HepG2 (cell line): Measurements from ENCODE around the gene WDR6. TPM values are rescaled to one million over a fixed set of nuclear protein-coding genes. Genes with fewer than 3 reads are reported as not detected.
A peak's percentile ranks its signal among the peaks of the same experiment; 100 is the strongest.

ENCODE experiments used
- AGO2 ChIP-seq: fragments of 200-400 bp; formaldehyde crosslinking; optimal IDR thresholded peaks from 2 replicates; pipeline ENCODE3; 2017; ENCODE audit warnings: mild to moderate bottlenecking, low read depth, low read length, moderate library complexity
- ARID2 ChIP-seq: sonication (generic); formaldehyde crosslinking; IDR thresholded peaks from 2 replicates; pipeline ENCODE4 v1.8.1; 2022; ENCODE audit warnings: mild to moderate bottlenecking, missing genetic modification reagents, borderline replicate concordance
- ASH2L ChIP-seq: fragments of 300-600, 200-600 bp; sonication (generic); IDR thresholded peaks from 2 replicates; pipeline ENCODE4 v1.7.0; 2017; ENCODE audit warnings: low read depth, mild to moderate bottlenecking, moderate library complexity, mixed read lengths, low read length; ENCODE audit not compliant: insufficient read length
- ATF7 ChIP-seq, 2 experiments: fragments of 450-650 bp in 1 of 2; sonication (generic) in 1 of 2; formaldehyde crosslinking in 1 of 2; IDR thresholded peaks; 2 replicates each; pipeline versions ENCODE4 v1.4.0 to v1.6.1; 2016 to 2020; ENCODE audit warnings: antibody characterized with exemption in 1 of 2, mild to moderate bottlenecking in 1 of 2, missing genetic modification reagents in 1 of 2
- GMEB2 ChIP-seq: IDR thresholded peaks from 2 replicates; pipeline ENCODE4 v1.6.1; 2016; ENCODE audit warnings: missing biosample characterization, missing genetic modification reagents, low read depth
- KDM4B ChIP-seq: sonication (generic); formaldehyde crosslinking; IDR thresholded peaks from 2 replicates; pipeline ENCODE4 v1.4.0; 2020; ENCODE audit warnings: missing genetic modification reagents
- MNT ChIP-seq: fragments of 450-650 bp; IDR thresholded peaks from 2 replicates; pipeline ENCODE4 v1.6.1; 2016
- PRDM10 ChIP-seq: sonication (generic); formaldehyde crosslinking; IDR thresholded peaks from 2 replicates; pipeline ENCODE4 v1.4.0; 2020; ENCODE audit warnings: low read depth, missing genetic modification reagents
- RARG ChIP-seq: sonication (generic); formaldehyde crosslinking; IDR thresholded peaks from 2 replicates; pipeline ENCODE4 v1.4.0; 2020; ENCODE audit warnings: low read depth, mild to moderate bottlenecking, missing genetic modification reagents
- RBM22 ChIP-seq: fragments of 200-400 bp; formaldehyde crosslinking; optimal IDR thresholded peaks from 2 replicates; pipeline ENCODE3; 2017; ENCODE audit warnings: mild to moderate bottlenecking, low read length, moderate library complexity
- RNF2 ChIP-seq: fragments of 450-650 bp; conservative IDR thresholded peaks from 2 replicates; pipeline ENCODE4 v1.6.1; 2016; ENCODE audit warnings: low read depth
- STAT5B ChIP-seq: sonication (generic); formaldehyde crosslinking; IDR thresholded peaks from 2 replicates; pipeline ENCODE4 v1.4.0; 2020; ENCODE audit warnings: missing genetic modification reagents
- TRIM24 ChIP-seq: sonication (generic); formaldehyde crosslinking; IDR thresholded peaks from 2 replicates; pipeline ENCODE4 v1.8.0; 2022; ENCODE audit warnings: mild to moderate bottlenecking, missing genetic modification reagents
- YEATS2 ChIP-seq: sonication (generic); formaldehyde crosslinking; IDR thresholded peaks from 2 replicates; pipeline ENCODE4 v1.4.0; 2020; ENCODE audit warnings: missing genetic modification reagents, borderline replicate concordance
- ZBTB8A ChIP-seq: sonication (generic); formaldehyde crosslinking; IDR thresholded peaks from 2 replicates; pipeline ENCODE4 v1.4.0; 2020; ENCODE audit warnings: mild to moderate bottlenecking, low read depth, missing genetic modification reagents, borderline replicate concordance
- ZNF615 ChIP-seq: sonication (generic); formaldehyde crosslinking; IDR thresholded peaks from 2 replicates; pipeline ENCODE4 v1.5.0; 2020; ENCODE audit warnings: mild to moderate bottlenecking, missing genetic modification reagents, borderline replicate concordance
- ZSCAN30 ChIP-seq: sonication (generic); formaldehyde crosslinking; IDR thresholded peaks from 2 replicates; pipeline ENCODE4 v1.5.0; 2020; ENCODE audit warnings: mild to moderate bottlenecking, missing genetic modification reagents
- polyA plus RNA-seq, 8 experiments: library from polyadenylated mRNA; depleted of rRNA in 3 of 8; stranded (reverse) in 7 of 8; unstranded in 1 of 8; fragments of >200 nt; fragmentation: Illumina TruSeq in 4 of 8; extraction: Trizol in 4 of 8; gene quantifications; 2 replicates each; pipeline versions ENCODE4 v1.2.1 to v1.2.3, GENCODE V29; 2011 to 2016; ENCODE audit warnings: low read depth in 4 of 8, missing spikeins in 1 of 8, mixed read lengths in 1 of 8; ENCODE audit not compliant: insufficient read depth in 1 of 8
- total RNA-seq, 5 experiments: library from RNA; depleted of rRNA; stranded (reverse); fragments of >200 nt; fragmentation: Illumina TruSeq; extraction: Trizol; gene quantifications; 2 replicates each; pipeline ENCODE4 v1.2.3, GENCODE V29; 2016; ENCODE audit warnings: low read depth in 1 of 5

Gene WDR6
- total and polyA plus RNA-seq, 2 of the 13 experiments (the other 11 are each of a cell fraction or from before 2014, with no cell fraction given) = 73.4 to 139 TPM

- TF ChIP-seq STAT5B (CRISPR knock-in tag) = no peak; the same call in 1 of the 2 replicates
- TF ChIP-seq KDM4B (CRISPR knock-in tag) = no peak
- TF ChIP-seq ZNF615 (CRISPR knock-in tag) = no peak
- peak; percentile 53; the same call in 1 of the 2 replicates for TF ChIP-seq ZBTB8A (CRISPR knock-in tag)
- peak; percentile 84 for TF ChIP-seq RNF2
- TF ChIP-seq ATF7 (IDR thresholded peaks at IDR 0.05) = no peak
- TF ChIP-seq ATF7 (CRISPR knock-in tag; IDR thresholded peaks at IDR 0.05) = no peak
- TF ChIP-seq RARG (CRISPR knock-in tag) = no peak
- no peak for TF ChIP-seq ZSCAN30 (CRISPR knock-in tag)
- TF ChIP-seq AGO2 = peak; percentile 75
- peak; percentile 77 for TF ChIP-seq ASH2L
- TF ChIP-seq MNT = peak; percentile 55; the same call in 1 of the 2 replicates
- no peak; the same call in 1 of the 2 replicates for TF ChIP-seq PRDM10
- peak; percentile 57; the same call in 1 of the 2 replicates for TF ChIP-seq ARID2
- TF ChIP-seq RBM22 = no peak
- TF ChIP-seq YEATS2 (CRISPR knock-in tag) = peak; percentile 91
- peak; percentile 34; the same call in 1 of the 2 replicates for TF ChIP-seq GMEB2 (CRISPR knock-in tag)
- TF ChIP-seq TRIM24 (CRISPR knock-in tag) = no peak
Observed at GRCh38 chr3:49007068-49007770, at the start of gene WDR6 (continued).
